GM21515 (cell line): ENCODE data around the gene ZC2HC1B.

Source experiments
- ATAC-seq: cut with Tn5 transposase; IDR thresholded peaks from one replicate; pipeline ENCODE4 v1.9.1; 2021; ENCODE audit not compliant: unreplicated experiment

ZC2HC1B gene

GRCh38 chr6:143929975-143930374 is 65.7 kb downstream of the ZC2HC1B start:
- ATAC-seq, result no peak

- ATAC-seq, result no peak
Measured at GRCh38 chr6:143934331-143934730, 70.1 kb downstream of the ZC2HC1B start.

DNA sequence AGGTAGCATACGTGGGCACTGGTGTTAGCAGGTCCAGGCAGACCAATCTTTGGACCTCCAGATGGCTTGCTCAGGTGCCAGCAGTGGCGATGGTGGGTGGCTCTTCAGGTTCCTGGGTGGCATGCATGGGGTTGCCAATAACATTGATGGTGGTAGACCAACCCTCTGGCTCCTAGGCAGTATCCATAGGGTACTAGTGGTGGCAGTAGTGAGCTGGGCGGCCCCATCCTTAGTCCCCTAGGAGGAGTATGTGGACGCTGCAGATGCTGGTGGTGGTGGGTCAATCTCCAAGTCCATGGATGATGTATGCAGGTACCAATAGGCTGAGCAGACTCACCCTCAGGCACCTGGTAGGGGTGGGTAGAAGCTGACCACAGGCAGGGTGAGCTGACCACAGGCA is 70.6 kb downstream of the ZC2HC1B start:
- ATAC-seq, result no peak

DNA sequence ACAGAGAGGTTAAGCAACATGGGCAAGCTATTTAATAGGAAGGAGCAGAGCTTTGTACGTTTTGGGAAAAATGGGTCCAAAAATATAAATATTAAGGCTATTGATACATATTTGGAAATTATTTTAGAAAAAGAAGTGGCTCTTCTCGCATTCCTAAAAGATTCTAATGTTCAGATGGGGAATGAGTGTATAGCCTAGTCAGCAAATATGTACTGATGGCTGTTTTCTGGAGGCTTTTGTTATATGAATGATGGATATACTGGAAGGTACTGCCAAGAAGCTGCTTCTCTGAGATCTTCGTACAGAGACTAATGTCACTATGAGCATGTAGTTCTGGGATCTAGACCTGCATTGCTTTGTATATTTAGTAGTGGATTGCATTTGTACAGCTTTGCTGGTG is 72.1 kb downstream of the ZC2HC1B start:
- no peak for ATAC-seq

- ATAC-seq, result no peak
Measured at GRCh38 chr6:143936778-143937667, 72.7 kb downstream of the ZC2HC1B start.

DNA sequence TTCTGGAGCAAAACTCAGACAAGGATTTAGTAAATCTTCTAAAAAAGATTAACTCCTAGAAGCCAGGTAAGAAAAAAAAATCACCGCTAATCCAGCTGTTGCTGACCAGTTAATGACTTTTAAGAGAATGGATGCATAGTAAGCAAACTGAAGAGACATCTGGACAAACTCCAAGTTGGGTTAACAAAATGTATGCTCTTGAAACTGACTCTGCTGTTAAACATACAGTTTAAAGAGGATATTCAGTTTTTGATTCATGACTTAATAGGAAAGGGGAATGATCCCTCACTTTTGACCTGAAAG is 73.3 kb downstream of the ZC2HC1B start:
- no peak for ATAC-seq

- no peak for ATAC-seq
Measured at GRCh38 chr6:143939364-143939763, 75.1 kb downstream of the ZC2HC1B start.

GRCh38 chr6:143940011-143940597 is 75.8 kb downstream of the ZC2HC1B start:
- peak; percentile 96 for ATAC-seq

GRCh38 chr6:143941852-143942627 is 77.8 kb downstream of the ZC2HC1B start:
- peak; percentile 40 for ATAC-seq

DNA sequence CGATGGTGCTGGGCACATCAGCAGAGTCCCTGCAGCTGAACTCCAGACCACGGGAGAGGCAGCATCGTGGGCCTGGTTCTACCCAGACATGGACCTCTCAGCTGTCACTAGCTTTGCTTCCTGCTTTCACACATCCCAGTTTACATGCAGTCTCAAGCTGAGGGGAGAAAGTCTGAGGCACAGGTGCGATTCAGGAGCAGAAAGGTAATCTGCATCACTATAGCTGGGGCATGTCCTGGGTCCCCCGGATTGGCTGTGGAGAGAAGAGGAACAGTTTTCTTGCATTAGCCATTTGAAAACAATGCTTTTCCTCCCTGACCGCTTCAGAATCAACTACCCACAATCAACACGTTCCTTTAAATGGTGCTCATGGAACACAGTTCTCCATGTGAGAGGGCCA is 83.9 kb downstream of the ZC2HC1B start:
- ATAC-seq, result no peak

DNA sequence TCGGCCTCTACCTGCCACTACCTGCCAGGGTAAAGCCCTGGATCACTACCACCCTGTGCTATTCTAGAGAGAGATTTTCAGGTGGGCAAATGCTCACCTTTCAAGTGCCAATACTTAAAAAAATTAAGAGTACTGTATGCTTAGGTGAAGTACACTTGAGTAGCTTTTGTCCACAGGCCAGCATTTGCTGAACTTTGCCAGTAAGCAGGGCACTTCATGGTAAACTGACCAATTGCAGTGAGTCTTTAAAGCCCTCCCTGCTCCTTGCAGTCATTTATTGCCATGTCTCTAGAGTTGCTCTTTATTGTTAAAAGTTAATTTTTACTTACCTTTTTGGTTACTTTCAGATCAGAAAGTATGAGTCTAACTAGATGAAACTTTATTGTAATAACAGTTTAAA is 85.3 kb downstream of the ZC2HC1B start:
- ATAC-seq, result no peak

- ATAC-seq, result no peak
Measured at GRCh38 chr6:143949962-143950361, 85.7 kb downstream of the ZC2HC1B start.

GRCh38 chr6:143950875-143951274 is 86.6 kb downstream of the ZC2HC1B start:
- no peak for ATAC-seq

- no peak for ATAC-seq
Measured at GRCh38 chr6:143952060-143952778, 87.9 kb downstream of the ZC2HC1B start.

- ATAC-seq, result no peak
Measured at GRCh38 chr6:143952947-143953701, 88.8 kb downstream of the ZC2HC1B start.

- ATAC-seq, result no peak
Measured at GRCh38 chr6:143953922-143954321, 89.6 kb downstream of the ZC2HC1B start.

DNA sequence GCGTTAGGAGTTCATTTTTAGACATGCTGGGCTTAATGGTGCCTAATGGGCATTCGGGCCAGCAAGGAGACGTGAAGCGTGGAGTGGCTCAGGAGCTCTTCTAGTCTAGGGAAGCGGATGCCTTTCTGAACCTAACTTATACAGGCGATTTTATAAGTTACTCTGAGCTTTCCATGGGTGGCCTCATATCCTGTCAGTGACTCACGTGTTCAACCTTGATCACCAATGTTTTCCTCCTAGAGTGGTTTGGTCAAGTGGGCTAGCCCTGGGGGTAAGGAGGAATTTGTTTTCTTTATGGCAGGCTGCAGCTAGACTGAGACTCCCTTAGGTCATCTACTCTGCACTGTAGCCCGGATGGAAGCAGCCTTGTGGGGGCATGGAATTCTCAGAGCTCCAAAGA is 91.7 kb downstream of the ZC2HC1B start:
- no peak for ATAC-seq

- no peak for ATAC-seq
Measured at GRCh38 chr6:143957679-143958274, 93.5 kb downstream of the ZC2HC1B start.

GRCh38 chr6:143958839-143959399 is 94.6 kb downstream of the ZC2HC1B start:
- no peak for ATAC-seq

DNA sequence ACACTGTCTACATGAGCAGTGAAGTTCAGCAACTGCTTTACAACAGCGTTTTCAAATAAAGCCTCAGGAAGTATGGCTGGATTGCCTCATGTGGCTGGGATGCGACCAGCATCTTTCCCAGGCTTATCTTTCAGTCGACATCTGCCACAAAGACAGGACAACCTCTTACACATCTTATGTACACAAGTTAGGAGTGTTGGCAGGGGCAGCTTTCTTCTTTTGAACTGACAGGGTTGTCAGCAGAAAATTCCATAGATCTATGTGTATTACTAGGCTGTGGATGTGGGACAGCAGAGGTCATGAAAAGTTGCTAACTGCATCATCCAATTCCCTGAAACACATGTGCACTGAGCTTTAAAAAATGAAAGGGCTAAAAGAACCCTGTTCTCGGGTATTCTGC is 95.7 kb downstream of the ZC2HC1B start:
- no peak for ATAC-seq
